Measurements from ENCODE around the gene THADA.

DNA sequence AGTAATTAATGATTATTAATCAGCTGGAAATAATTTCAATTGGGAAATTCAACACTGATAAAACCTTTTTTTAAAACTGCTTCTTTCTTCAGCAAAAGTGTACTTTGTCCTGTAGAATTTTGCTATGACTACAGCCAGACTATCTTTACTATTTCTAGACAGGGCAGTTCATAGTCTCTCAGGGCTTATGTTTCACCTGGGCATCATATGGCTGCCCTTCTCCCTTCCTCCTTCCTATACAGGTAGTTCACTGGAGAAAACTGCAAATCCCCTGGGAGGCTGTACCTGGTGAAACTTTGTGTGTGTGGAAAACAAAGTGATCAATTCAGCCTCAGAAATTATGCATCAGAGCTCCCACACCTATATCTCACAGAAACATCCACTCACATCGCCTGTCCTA lies 38.6 kb downstream of the THADA start:
- TF ChIP-seq POLR2AphosphoS5 (IDR thresholded peaks at IDR 0.05) (no peak), CTCF (IDR thresholded peaks at IDR 0.05) (no peak)

All from suprapubic skin (tissue), 3 donors.